NCI-H2107 treated with DMSO at 0.1 percent for 48 hours (cell line): ENCODE measurements around the gene EPHA7.

Experiments used
- DNase-seq: peaks from one replicate; lab custom pipeline; 2025; ENCODE audit not compliant: unreplicated experiment; lab: John Stamatoyannopoulos, UW

EPHA7 gene

DNA sequence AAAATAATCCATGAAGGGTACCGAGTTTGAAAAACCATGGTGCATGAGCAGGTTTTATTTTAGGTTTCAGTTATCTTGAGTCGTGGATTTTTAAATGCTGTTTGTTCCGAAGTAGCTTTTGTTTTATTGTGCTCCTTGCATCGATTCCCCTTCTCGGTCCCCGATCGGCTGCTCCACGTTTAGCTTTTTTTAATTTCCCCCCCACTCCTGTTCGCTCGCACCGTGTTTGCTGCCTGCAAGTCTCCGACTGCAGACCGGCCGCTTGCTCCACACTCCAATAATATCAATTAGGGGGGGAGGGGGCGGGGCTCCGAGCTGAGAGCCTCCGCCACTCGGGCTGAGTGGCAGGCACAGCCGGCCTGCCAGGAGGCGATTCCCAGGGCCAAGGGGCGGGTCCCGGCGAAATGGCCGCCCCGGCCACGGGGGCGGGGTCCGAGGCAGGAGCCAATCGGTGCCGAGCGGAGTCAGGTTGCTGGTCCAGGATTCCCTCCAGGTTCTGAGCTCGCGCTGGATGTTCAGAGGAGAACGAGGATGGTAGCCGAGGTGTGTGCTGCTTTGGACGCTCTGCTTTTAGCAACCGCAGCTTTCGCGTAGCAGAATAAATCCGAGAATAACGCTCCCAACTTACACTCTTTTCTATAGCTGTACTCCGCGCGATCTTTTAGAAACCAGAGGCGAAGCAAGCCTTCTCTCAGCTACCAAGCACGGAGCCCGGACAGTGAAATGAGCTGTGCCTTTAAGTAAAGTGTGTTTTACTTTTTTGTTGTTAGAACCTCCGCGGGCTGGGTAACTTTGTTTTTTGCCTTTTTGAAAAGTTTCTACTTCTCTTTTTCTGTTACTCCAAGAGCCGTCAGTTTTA, at the start of gene EPHA7:
Gene EPHA7, minus strand, starts transcription at position 256 of the 859 bp plus-strand sequence. Its CDS starts 218 bp downstream, at position 38.
- DNase-seq, result peak; percentile 87

DNA sequence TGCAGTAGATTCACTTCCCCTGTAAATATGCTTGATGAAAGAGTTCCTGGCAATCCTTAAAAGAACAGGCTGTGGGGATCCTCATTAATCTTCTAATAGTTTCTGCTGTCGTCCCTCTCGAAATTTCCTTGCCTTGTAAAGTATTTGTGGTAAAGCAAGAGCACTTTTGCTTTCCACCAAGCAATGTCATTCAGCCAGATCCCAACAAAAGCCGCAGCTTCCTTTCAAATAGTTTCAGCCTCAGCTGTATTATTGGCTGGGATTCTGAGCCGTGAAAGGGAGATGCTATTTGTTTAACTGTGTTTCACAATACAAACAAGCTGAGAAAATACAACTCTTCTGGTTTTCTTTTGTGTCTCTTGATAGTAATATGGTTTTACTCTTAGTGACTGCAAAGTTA, 48.9 kb upstream of the EPHA7 start:
- DNase-seq, result peak; percentile 67

- no peak for DNase-seq
Observed at GRCh38 chr6:93454533-93454932, 35.2 kb upstream of the EPHA7 start.

DNA sequence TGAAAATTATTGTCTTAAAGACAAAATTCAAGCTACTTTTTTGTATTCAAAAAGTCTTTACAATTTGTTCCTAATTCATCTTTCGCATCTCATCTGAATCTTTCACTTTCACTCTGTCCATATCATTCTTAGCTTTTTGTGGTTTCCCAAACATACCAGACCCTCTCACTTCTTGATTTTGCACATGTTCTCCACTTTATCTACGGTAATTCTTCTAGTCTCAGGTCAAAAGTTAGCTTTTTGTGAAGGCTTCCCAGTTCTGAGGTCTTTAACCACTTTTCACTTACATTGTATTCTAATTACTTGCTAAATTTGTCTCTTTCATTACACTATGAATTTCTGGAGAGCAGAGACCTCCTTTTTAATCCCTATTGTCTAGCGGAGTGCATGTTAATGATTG, 34.6 kb upstream of the EPHA7 start:
- no peak for DNase-seq

DNA sequence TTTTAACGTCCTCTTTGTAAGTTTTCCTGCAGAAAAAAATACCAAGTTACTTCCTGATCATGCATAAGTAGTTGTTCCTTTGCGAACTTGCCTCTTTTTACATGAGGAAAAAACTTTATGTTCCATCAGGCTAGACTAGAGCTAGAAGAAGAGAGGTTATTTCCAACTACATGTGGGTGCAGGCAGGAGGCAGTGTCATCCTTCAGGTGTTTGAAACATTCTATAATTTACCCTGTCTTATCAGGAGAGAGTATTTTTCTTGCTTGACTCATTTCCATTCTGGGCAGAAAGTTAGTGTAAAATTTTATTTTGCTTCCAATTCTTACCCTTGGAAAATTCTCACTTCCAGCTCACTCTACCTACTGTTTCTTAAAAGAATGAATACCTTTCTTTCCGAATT, 28.5 kb upstream of the EPHA7 start:
- DNase-seq, result no peak

GRCh38 chr6:93437491-93437890, 18.1 kb upstream of the EPHA7 start:
- no peak for DNase-seq

DNA sequence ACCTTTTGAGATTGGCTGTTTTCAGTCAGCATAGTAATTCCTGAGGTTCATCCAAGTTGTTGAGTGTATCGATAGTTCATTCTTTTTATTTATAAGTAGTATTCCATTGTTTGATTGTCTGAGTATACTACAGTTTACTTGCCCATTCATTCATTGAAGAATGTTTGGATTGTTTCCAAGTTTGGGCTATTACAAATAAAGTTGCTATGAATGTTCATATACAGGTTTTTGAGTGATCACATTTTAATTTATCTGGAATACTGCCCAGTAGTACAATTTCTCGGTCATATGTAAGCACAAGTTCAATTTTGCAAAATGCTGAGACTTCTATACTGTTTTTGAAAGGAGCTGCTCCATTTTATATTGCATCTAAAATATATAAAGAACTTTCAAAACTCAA, 14.2 kb upstream of the EPHA7 start:
- DNase-seq, result no peak

GRCh38 chr6:93424303-93425064, 5.1 kb upstream of the EPHA7 start:
- DNase-seq, result no peak

DNA sequence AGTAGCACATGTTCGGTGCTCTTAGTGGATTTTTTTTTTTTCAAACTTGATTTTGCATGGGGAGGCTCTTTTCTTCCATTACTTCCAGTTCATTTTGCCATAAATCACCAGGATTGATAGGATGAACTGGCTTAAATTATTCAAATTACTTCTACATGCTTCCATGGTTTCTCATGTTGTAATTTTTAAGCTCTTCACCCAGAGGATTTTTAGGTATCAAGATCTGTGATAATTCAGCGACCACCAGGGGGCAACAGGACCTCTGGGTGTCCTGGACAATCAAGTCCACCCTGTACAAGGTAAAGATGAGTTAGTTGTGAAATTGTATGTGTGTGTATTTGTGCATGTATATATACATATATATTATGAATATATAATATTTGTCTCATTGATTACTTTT, 4.2 kb upstream of the EPHA7 start:
- peak; percentile 29 for DNase-seq

GRCh38 chr6:93420163-93420795, 920 bp upstream of the EPHA7 start:
- DNase-seq, result no peak

DNA sequence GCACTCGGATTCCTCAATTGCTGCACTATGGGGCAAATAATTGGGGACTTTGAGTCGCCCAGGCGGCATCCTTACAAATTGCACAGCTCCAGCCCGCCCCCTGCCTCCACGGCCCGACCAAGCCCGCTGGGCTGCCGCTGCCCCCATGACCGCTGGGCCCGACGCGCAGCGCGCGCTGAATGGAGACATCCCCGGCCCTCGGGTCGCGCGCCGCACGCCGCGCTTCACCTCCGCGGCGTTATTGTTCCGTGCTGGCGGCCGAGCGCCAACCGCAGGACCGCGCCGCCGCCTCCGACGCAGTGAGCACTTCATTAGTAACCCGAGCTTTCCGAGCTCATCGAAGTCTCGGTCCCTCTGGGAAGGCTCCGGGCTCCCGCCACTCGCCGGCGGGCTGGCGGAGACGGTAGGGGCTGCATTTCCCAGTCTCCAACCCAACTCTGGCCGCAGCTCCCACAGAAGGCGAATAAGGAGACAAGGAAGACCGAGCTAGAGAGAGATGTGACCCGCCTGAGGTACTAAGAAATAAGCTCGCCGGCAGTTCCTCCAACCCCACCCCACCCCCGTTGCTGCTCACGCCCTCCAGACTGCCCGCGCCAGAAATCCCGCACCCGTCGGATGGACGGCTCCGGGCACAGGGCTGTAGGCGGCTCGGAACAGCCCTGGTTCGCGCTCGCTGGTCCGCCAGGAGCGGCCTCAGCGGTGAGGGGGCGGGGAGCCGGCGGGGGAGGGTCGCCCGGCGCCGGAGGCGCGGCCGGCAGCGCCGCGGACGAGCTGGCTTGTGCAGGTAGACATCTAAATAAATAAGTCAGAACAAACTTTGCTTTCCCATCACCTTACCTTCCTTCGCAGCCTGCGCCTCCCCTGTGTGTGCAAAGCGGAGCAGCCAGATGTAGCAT, 703 bp downstream of the EPHA7 start:
- DNase-seq, result peak; percentile 52

- peak; percentile 37 for DNase-seq
Observed at GRCh38 chr6:93418033-93418407, 1.3 kb downstream of the EPHA7 start.

DNA sequence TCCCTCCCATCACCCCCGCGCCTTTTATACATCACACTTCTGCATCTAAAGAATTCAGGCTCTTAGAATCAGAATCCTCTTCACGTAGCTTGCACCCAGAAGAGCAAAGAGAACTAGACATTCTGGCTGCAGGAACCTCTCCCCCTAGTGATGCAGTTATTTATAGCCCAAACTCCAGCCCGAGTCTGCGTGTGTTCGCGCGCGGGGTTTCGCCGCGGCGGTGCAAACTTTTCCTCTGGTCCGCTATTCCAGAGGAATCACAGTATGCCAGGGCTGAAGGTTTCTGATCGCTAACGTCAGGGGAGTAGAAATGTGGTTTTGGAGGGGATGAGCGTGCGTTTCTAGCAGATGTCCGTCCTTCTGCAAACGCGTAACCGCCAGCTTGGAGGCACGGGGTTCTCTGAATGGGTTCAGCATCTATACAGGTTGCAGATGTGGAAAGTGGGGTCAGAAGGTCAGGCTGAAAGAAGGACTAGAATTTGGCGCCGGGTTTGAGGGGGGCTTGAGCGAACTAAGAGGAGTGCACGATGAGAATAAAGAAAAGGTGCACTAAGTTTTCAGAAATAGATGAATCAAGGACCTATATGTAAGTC, 1.8 kb downstream of the EPHA7 start:
- peak; percentile 37 for DNase-seq

- peak; percentile 41 for DNase-seq
Observed at GRCh38 chr6:93416571-93417420, 2.6 kb downstream of the EPHA7 start.

GRCh38 chr6:93413190-93413589, 6.2 kb downstream of the EPHA7 start:
- DNase-seq, result no peak

DNA sequence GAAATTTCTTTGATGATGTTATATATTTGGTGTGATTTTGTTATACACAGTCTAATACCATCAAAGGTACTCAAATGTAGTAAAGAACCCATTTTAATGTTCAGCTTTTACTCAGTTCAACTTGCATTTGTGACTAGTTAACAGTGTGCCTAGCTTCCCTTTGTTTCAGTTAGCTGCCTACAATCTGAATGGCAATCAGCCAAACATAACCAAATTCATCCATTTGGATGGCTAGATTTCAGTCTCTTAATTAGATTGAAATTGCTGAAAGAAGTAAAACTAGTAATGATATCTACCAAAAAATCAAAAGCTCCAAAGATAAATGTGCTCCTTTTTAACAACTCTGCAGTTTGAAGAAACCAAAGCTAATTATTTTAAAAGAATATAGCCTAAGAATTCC, 6.9 kb downstream of the EPHA7 start:
- DNase-seq, result no peak

DNA sequence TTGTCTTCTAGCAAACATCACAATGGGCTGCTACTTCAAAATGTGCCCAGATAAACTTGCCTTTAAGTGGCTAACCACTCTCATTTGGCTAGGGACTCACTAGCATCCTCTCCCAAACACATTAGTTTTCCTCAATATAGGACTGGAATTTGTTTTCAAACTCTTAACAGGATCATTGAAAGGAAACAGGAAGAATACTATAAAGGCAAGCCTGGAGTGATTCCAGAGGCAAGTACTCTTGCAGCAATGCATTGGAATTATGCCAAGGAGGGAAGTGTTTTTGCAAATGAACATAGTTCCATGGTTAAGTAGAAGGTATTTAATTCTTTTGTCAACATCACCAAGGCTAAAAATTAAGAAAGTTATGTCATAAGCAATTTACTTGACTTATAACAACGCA, 12.2 kb downstream of the EPHA7 start:
- DNase-seq, result peak; percentile 71

DNA sequence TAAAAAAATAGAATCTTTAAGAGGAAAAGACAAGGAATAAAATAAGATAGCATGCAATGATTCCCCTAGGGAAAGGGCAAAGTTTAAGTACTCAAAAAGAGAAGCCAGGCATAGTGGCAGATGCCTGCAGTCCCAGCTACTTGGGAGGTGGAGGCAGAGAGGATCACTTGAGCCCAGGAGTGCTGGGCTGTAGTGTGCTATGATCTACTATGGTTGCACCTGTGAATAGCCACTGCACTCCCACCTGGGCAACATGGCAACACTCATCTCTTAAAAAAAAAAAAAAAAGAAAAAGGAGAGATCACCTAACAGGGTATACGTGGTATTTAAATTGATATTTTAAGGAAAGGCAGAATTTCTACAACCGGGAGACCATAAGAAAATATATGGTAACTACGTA, 16.0 kb downstream of the EPHA7 start:
- no peak for DNase-seq

GRCh38 chr6:93398723-93399122, 20.6 kb downstream of the EPHA7 start:
- no peak for DNase-seq

DNA sequence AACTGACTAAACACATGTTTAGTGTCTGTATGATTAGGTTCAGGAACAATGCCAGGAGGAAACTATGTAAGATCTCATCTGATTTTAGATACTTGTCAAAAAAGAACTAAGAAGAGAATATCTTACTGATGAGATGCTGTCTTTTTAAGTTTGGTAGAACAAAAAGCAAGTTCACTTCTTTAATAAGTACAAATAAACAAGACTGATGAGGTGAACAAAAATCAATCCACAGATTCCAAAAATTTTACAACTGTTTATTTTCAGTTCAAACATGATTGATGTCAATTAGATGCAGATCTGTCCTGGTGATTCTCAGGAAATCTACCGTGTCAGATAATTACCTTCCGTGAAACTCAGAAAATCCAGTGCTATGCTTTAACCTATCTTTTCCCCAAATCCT, 24.9 kb downstream of the EPHA7 start:
- no peak for DNase-seq
